ENCODE data around the gene ZMYND11. TPM values are rescaled to one million over a fixed set of nuclear protein-coding genes. Genes with fewer than 3 reads are reported as not detected.

ZMYND11 gene
- total and polyA plus RNA-seq, 2 donors (not counting 1 experiment from before 2014, with no cell fraction given) = 17.3 to 50.1 TPM

DNA sequence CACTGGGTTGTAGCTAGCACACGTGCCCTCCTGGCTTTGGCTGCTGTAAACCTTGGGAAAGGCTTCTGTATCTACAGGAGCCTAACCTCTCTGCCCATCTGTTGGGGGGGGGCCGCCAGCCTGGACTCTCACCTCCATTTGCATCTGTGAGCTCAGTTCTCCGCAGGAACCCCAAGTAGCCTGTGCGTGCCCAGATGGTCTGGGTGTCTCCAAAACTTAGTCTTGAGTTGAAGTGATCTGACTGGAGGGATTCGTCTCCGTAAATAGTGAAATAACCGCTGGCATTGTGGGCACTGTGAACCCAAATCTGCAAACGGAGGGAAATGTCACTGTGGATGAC lies 147.9 kb downstream of the ZMYND11 start:
- 88% methylated on average over 4 of the region's 8 CpGs for WGBS (ENCODE audit: insufficient coverage)
- no peak overlapping the region for H3K4me3 Mint-ChIP-seq
- no peaks in the 10 kb centered on the region for H3K79me2 ChIP-seq (ENCODE audit: control insufficient read depth, insufficient read depth, low read length)

DNA sequence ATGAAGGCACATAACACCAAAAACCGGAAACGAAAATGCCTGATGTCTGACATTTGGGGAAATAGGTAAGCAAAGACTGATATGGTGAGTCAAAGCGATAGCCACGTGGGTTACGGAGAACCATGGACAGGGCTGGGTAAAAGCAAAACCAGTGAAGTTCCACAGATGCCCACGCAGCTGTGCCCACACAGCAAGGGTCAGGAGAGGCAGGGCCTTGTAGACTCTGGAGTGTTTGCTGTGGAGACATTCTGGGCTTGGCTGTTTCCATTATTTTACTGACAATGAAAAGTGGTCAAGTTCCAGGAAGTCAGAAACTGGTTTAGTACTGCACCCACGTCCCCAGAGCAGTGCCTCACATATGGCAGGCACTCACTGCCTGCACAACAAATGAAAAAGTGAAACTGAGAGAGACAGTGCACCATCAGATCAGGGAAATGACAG lies 148.7 kb downstream of the ZMYND11 start:
- ATAC-seq (ENCODE audit: low read depth) (peak; percentile 87), DNase-seq (peak; percentile 52)
- H3K4me1 Mint-ChIP-seq = peaks cover 18% of the 10 kb centered on the region
- no peaks in the 10 kb centered on the region for H4K20me1 ChIP-seq (ENCODE audit: control insufficient read depth, insufficient read depth, low read length, poor library complexity, severe bottlenecking)
- H3K4me2 ChIP-seq (replicated peaks; ENCODE audit: low read depth, low read length, poor library complexity, severe bottlenecking) = peak overlapping the region; percentile 31
- ChIA-PET CTCF (interaction anchor here (1.1 to 1.5 kb wide), 3 partner anchors 24 to 73 kb away, joined by 3 to 5 read pairs (median 4); no protein-coding TSS in a partner anchor), POLR2A (no interaction called here)
- H3K4me1 ChIP-seq (ENCODE audit: control insufficient read depth in 2 of 2, insufficient read depth in 2 of 2, low read length in 2 of 2) = peaks cover 0 to 13% of the 10 kb centered on the region in 2 donors
- peaks cover 0 to 3% (median 0%) of the 10 kb centered on the region in 3 donors for H3K9me3 ChIP-seq (ENCODE audit: control extremely low read depth in 1 of 3, control insufficient read depth in 2 of 3, insufficient read depth in 1 of 3, low read length in 2 of 3)
- peak overlapping the region; percentile 79 for H3K27ac Mint-ChIP-seq
- no peak overlapping the region for H3K9ac ChIP-seq (ENCODE audit: low read length)
- no peak overlapping the region for H3K27ac ChIP-seq (ENCODE audit: low read length in 2 of 2)
- no peaks in the 10 kb centered on the region for H3K27me3 ChIP-seq (replicated peaks in 1 of 4; ENCODE audit: control extremely low read depth in 1 of 4, control insufficient read depth in 3 of 4, insufficient read depth in 4 of 4, low read length in 3 of 4)
- intact Hi-C loops (cut with micrococcal nuclease) = loop anchor here (1.0 kb wide), 1 partner anchor 28 kb away; no protein-coding TSS in a partner anchor
- H3K4me3 ChIP-seq (ENCODE audit: control extremely low read depth in 1 of 5, extremely low read depth in 1 of 5, insufficient read depth in 1 of 5, low read depth in 2 of 5, low read length in 4 of 5) = no peak overlapping the region
- no peaks in the 10 kb centered on the region for H3K9me3 Mint-ChIP-seq (ENCODE audit: insufficient read depth)
- peak overlapping the region; percentile 64 for H3K4me3 Mint-ChIP-seq
- no peak overlapping the region for H2AFZ ChIP-seq (ENCODE audit: insufficient read depth, low read depth, low read length, poor library complexity, severe bottlenecking)
- TF ChIP-seq EZH2 (IDR thresholded peaks at IDR 0.05; ENCODE audit: borderline replicate concordance, insufficient read depth, low read depth, low read length, poor library complexity, severe bottlenecking) = no peak
- TF ChIP-seq, protein P1, sequence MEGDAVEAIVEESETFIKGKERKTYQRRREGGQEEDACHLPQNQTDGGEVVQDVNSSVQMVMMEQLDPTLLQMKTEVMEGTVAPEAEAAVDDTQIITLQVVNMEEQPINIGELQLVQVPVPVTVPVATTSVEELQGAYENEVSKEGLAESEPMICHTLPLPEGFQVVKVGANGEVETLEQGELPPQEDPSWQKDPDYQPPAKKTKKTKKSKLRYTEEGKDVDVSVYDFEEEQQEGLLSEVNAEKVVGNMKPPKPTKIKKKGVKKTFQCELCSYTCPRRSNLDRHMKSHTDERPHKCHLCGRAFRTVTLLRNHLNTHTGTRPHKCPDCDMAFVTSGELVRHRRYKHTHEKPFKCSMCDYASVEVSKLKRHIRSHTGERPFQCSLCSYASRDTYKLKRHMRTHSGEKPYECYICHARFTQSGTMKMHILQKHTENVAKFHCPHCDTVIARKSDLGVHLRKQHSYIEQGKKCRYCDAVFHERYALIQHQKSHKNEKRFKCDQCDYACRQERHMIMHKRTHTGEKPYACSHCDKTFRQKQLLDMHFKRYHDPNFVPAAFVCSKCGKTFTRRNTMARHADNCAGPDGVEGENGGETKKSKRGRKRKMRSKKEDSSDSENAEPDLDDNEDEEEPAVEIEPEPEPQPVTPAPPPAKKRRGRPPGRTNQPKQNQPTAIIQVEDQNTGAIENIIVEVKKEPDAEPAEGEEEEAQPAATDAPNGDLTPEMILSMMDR (IDR thresholded peaks at IDR 0.05) = no peak
- no peaks in the 10 kb centered on the region for H3K79me2 ChIP-seq (ENCODE audit: control insufficient read depth, insufficient read depth, low read length)
- 67% methylated on average over 7 of the region's 7 CpGs for WGBS (ENCODE audit: insufficient coverage)
- no peaks in the 10 kb centered on the region for H3K27me3 Mint-ChIP-seq
- H3K36me3 ChIP-seq (replicated peaks in 1 of 2; ENCODE audit: control extremely low read depth in 1 of 2, control insufficient read depth in 1 of 2, extremely low read depth in 1 of 2, insufficient read depth in 2 of 2, low read length in 1 of 2) = peaks cover 0 to 17% of the 10 kb centered on the region in 2 experiments

More for the DNA sequence above, 147.9 kb downstream of the ZMYND11 start:
- DNase-seq (no peak), ATAC-seq (ENCODE audit: low read depth) (no peak)
- ChIA-PET POLR2A (no interaction called here), CTCF (interaction anchor here (0.7 to 1.5 kb wide), 4 partner anchors 25 to 73 kb away, joined by 3 to 5 read pairs (median 4); no protein-coding TSS in a partner anchor)
- H3K4me1 Mint-ChIP-seq = peaks cover 15% of the 10 kb centered on the region
- intact Hi-C loops (cut with micrococcal nuclease) = loop anchor here (1.0 kb wide), 1 partner anchor 29 kb away; no protein-coding TSS in a partner anchor
- H3K27me3 Mint-ChIP-seq = no peaks in the 10 kb centered on the region
- peaks cover 0 to 22% of the 10 kb centered on the region in 2 experiments for H3K36me3 ChIP-seq (replicated peaks in 1 of 2; ENCODE audit: control extremely low read depth in 1 of 2, control insufficient read depth in 1 of 2, extremely low read depth in 1 of 2, insufficient read depth in 2 of 2, low read length in 1 of 2)
- H3K4me1 ChIP-seq (ENCODE audit: control insufficient read depth in 2 of 2, insufficient read depth in 2 of 2, low read length in 2 of 2) = peaks cover 0 to 8% of the 10 kb centered on the region in 2 donors
- peaks cover 0 to 3% (median 0%) of the 10 kb centered on the region in 3 donors for H3K9me3 ChIP-seq (ENCODE audit: control extremely low read depth in 1 of 3, control insufficient read depth in 2 of 3, insufficient read depth in 1 of 3, low read length in 2 of 3)
- H3K4me3 ChIP-seq (ENCODE audit: control extremely low read depth in 1 of 5, extremely low read depth in 1 of 5, insufficient read depth in 1 of 5, low read depth in 2 of 5, low read length in 4 of 5) = no peak overlapping the region
- no peak for TF ChIP-seq EZH2 (IDR thresholded peaks at IDR 0.05; ENCODE audit: borderline replicate concordance, insufficient read depth, low read depth, low read length, poor library complexity, severe bottlenecking)
- TF ChIP-seq, protein P1 (IDR thresholded peaks at IDR 0.05) = no peak
- no peaks in the 10 kb centered on the region for H3K27me3 ChIP-seq (replicated peaks in 1 of 4; ENCODE audit: control extremely low read depth in 1 of 4, control insufficient read depth in 3 of 4, insufficient read depth in 4 of 4, low read length in 3 of 4)
- no peak overlapping the region for H3K4me2 ChIP-seq (replicated peaks; ENCODE audit: low read depth, low read length, poor library complexity, severe bottlenecking)
- no peak overlapping the region for H3K9ac ChIP-seq (ENCODE audit: low read length)
- no peak overlapping the region for H3K27ac ChIP-seq (ENCODE audit: low read length in 2 of 2)
- no peaks in the 10 kb centered on the region for H4K20me1 ChIP-seq (ENCODE audit: control insufficient read depth, insufficient read depth, low read length, poor library complexity, severe bottlenecking)
- H2AFZ ChIP-seq (ENCODE audit: insufficient read depth, low read depth, low read length, poor library complexity, severe bottlenecking) = no peak overlapping the region
- H3K27ac Mint-ChIP-seq = peak overlapping the region; percentile 54
- no peaks in the 10 kb centered on the region for H3K9me3 Mint-ChIP-seq (ENCODE audit: insufficient read depth)
